Measurements from ENCODE around the gene KRTAP10-6.

DNA sequence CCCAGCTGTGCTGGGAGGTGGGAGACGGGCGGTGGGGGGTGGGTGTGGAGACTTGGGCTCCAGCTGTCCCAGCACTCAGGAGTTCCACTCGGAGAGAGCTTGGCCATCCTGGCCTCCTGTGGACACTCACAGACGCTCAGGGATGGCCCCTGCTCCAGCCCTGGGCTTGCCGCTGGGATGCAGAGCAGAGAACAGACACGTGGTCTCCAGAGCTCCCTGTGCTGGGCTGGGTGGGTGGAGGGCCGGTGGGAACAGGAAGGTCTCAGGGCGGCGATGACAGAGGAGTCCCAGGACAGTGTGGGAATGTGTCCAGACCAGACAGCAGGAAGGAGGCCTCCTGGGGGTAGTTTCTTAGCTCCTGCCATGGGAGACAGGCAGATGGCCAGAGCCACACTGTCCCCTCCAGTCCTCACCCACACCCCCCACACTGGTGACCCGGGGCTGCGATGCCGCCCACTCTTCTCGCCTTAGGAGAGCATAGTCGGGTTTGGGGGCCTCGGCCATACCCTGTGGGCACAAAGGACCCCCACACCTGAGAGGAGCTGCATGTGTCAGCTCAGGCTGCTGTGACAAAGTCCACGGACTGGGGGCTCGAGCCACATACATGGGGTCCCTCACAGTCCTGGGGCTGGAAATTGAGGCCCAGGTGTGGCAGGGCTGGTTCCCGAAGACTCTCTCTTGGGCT lies 36.5 kb upstream of the KRTAP10-6 start:
- no peak for TF ChIP-seq GATA2 (IDR thresholded peaks at IDR 0.05; ENCODE audit: low read depth, low read length)
- no peak for TF ChIP-seq GATA3 (IDR thresholded peaks at IDR 0.05; ENCODE audit: low read depth, low read length)

Measured in SH-SY5Y (cell line).